CD4-positive, alpha-beta T cell (primary cell): Measurements from ENCODE around the gene CHST6. TPM values are rescaled to one million over a fixed set of nuclear protein-coding genes. Genes with fewer than 3 reads are reported as not detected.

Source experiments
- ATAC-seq: fragments of 200-7000 bp; cut with Tn5 transposase; one replicate; pipeline ENCODE4 v1.10.0; 2022; ENCODE audit warnings: mild to moderate bottlenecking; ENCODE audit not compliant: poor library complexity
- CTCF ChIA-PET: fragments of 350-600 bp; sonication (Branson Sonifier 250); formaldehyde crosslinking; loops from one replicate; lab custom pipeline; 2021; ENCODE audit warnings: antibody characterized with exemption, inconsistent platforms; lab: Charles Lee
- POLR2A ChIA-PET: fragments of 350-600 bp; sonication (Branson Sonifier 250); formaldehyde crosslinking; loops from one replicate; lab custom pipeline; 2021; ENCODE audit warnings: antibody characterized with exemption, inconsistent platforms; lab: Charles Lee
- DNase-seq, 14 experiments: peaks; one replicate each; pipeline ENCODE4 v3.0.0-alpha.2; 2013 to 2020; ENCODE audit warnings: mixed read lengths in 2 of 14
- H3K27ac ChIP-seq, 2 donors: one replicate each; pipeline versions ENCODE4 v1.5.1 to v1.7.0; 2013; ENCODE audit warnings: low read length in 2 of 2, low read depth in 1 of 2, mild to moderate bottlenecking in 1 of 2
- H3K27me3 ChIP-seq, 2 experiments: 1 replicate in 1 of 2; 2 replicates in 1 of 2; pipeline versions ENCODE4 v1.6.1 to v1.7.0; 2013; ENCODE audit warnings: low read length in 2 of 2, control low read depth in 1 of 2, mild to moderate bottlenecking in 1 of 2, moderate library complexity in 1 of 2; ENCODE audit not compliant: insufficient read depth in 2 of 2, control insufficient read depth in 1 of 2
- H3K36me3 ChIP-seq: one replicate; pipeline ENCODE4 v1.6.1; 2013; ENCODE audit warnings: low read length, control low read depth; ENCODE audit not compliant: insufficient read depth
- H3K4me1 ChIP-seq: one replicate; pipeline ENCODE4 v1.6.1; 2013; ENCODE audit warnings: low read length, control low read depth; ENCODE audit not compliant: insufficient read depth
- H3K4me3 ChIP-seq: one replicate; pipeline ENCODE4 v1.5.1; 2013; ENCODE audit warnings: mild to moderate bottlenecking, low read length, moderate library complexity
- H3K9me3 ChIP-seq, 2 experiments: 1 replicate in 1 of 2; 2 replicates in 1 of 2; pipeline versions ENCODE4 v1.6.1 to v1.7.0; 2013; ENCODE audit warnings: low read length in 2 of 2, mild to moderate bottlenecking in 2 of 2, control low read depth in 1 of 2, moderate library complexity in 1 of 2; ENCODE audit not compliant: control insufficient read depth in 1 of 2, insufficient read depth in 1 of 2
- H3K27ac Mint-ChIP-seq: one replicate; pipeline ENCODE4 v1.8.0; 2020; ENCODE audit warnings: mixed read lengths
- H3K27me3 Mint-ChIP-seq: one replicate; pipeline ENCODE4 v1.8.0; 2021; ENCODE audit warnings: mixed read lengths
- H3K36me3 Mint-ChIP-seq: one replicate; pipeline ENCODE4 v1.8.0; 2021; ENCODE audit warnings: low read depth, mixed read lengths
- H3K4me1 Mint-ChIP-seq: one replicate; pipeline ENCODE4 v1.8.0; 2021; ENCODE audit warnings: low read depth, mixed read lengths
- H3K4me3 Mint-ChIP-seq: one replicate; pipeline ENCODE4 v1.8.0; 2020; ENCODE audit warnings: mild to moderate bottlenecking, mixed read lengths
- H3K9me3 Mint-ChIP-seq: one replicate; pipeline ENCODE4 v1.8.0; 2020; ENCODE audit warnings: mixed read lengths
- intact Hi-C, 2 experiments: fragments of 100-400 bp; cut with DNase I in 1 of 2; cut with micrococcal nuclease in 1 of 2; formaldehyde crosslinking; loops; one replicate each; pipeline versions ENCODE4 v1.15.1 to v1.9.0; 2023 to 2025; cut with DNase I, micrococcal nuclease
- total RNA-seq, 174 experiments: library from RNA in 2 of 174; stranded (reverse) in 2 of 174; gene quantifications; one replicate each; pipeline ENCODE4 v1.2.3 and lab custom pipeline; 2021 to 2026
- TF ChIP-seq, protein P1 (sequence below): fragments of 200-600 bp; IDR thresholded peaks from one replicate; pipeline ENCODE4 v1.8.0; 2022; ENCODE audit warnings: antibody characterized with exemption, mild to moderate bottlenecking

Gene CHST6
- total RNA-seq, 2 experiments from 2014 or later = not detected

DNA sequence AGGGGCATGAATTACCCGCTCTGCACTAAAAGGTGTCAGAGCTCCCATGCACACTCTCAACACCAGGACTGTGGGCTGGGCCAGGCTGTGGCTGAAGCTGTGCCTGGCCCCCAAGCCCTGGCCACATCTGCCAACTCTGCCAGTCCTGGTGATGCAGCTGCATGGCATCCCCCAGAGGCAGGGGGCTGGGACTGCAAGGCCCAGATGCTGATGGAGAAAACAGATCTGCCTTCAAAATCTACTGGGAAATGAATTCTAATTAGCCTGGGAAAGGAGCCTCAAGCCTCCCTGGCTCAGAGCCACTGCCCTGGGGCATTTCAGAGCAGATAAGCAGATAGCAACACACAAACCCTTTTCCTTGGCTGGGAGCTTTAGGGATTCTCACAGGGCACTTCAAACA lies 3.4 kb downstream of the CHST6 start:
- TF ChIP-seq, protein P1, sequence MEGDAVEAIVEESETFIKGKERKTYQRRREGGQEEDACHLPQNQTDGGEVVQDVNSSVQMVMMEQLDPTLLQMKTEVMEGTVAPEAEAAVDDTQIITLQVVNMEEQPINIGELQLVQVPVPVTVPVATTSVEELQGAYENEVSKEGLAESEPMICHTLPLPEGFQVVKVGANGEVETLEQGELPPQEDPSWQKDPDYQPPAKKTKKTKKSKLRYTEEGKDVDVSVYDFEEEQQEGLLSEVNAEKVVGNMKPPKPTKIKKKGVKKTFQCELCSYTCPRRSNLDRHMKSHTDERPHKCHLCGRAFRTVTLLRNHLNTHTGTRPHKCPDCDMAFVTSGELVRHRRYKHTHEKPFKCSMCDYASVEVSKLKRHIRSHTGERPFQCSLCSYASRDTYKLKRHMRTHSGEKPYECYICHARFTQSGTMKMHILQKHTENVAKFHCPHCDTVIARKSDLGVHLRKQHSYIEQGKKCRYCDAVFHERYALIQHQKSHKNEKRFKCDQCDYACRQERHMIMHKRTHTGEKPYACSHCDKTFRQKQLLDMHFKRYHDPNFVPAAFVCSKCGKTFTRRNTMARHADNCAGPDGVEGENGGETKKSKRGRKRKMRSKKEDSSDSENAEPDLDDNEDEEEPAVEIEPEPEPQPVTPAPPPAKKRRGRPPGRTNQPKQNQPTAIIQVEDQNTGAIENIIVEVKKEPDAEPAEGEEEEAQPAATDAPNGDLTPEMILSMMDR = no peak
- no peak overlapping the region for H3K4me3 Mint-ChIP-seq
- no peak for DNase-seq
- no peak overlapping the region for H3K27ac Mint-ChIP-seq
- peaks cover 9% of the 10 kb centered on the region for H3K4me1 Mint-ChIP-seq
- H3K36me3 Mint-ChIP-seq = no peaks in the 10 kb centered on the region
- no peak for ATAC-seq
- peaks cover 0 to 7% of the 10 kb centered on the region in 2 experiments for H3K9me3 ChIP-seq
- peaks cover 47% of the 10 kb centered on the region for H3K27me3 Mint-ChIP-seq
- intact Hi-C loops = no loop called here
- CTCF ChIA-PET = no interaction called here
- H3K27ac ChIP-seq = no peak overlapping the region
- no peaks in the 10 kb centered on the region for H3K9me3 Mint-ChIP-seq
- peaks cover 8% of the 10 kb centered on the region for H3K4me1 ChIP-seq
- no peaks in the 10 kb centered on the region for H3K36me3 ChIP-seq
- H3K4me3 ChIP-seq = no peak overlapping the region
- POLR2A ChIA-PET = no interaction called here
- H3K27me3 ChIP-seq = peaks cover 22 to 23% of the 10 kb centered on the region in 2 experiments

DNA sequence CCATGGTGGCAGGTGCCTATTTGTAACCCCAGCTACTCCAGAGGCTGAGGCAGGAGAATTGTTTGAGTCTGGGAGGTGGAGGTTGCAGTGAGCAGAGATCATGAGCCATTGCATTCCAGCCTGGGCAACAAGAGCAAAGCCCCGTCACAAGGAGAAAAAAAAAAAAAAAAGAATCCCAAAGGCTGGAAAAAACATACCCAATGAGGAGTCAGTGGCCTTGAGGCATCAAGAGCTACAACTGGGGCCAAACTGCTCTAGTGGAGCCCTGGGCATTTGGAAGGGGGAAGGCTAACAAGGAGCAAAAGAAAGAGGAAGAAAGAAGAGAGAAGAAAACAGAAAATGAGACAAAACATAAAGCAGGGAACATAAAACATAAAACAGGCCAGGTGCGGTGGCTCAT lies 6.9 kb downstream of the CHST6 start:
- Histone ChIP-seq H3K4me1 (no peaks in the 10 kb centered on the region), H3K27ac (no peak overlapping the region), H3K36me3 (no peaks in the 10 kb centered on the region), H3K27me3 (peaks cover 7 to 8% of the 10 kb centered on the region in 2 experiments), H3K4me3 (no peak overlapping the region), H3K9me3 (no peaks in the 10 kb centered on the region)
- no peak for DNase-seq
- Mint-ChIP-seq H3K36me3 (no peaks in the 10 kb centered on the region), H3K4me3 (no peak overlapping the region), H3K27me3 (peaks cover 38% of the 10 kb centered on the region), H3K27ac (no peak overlapping the region), H3K9me3 (no peaks in the 10 kb centered on the region), H3K4me1 (no peaks in the 10 kb centered on the region)
- ChIA-PET CTCF (no interaction called here), POLR2A (no interaction called here)
- TF ChIP-seq, protein P1 = no peak
- intact Hi-C loops = no loop called here
- no peak for ATAC-seq

DNA sequence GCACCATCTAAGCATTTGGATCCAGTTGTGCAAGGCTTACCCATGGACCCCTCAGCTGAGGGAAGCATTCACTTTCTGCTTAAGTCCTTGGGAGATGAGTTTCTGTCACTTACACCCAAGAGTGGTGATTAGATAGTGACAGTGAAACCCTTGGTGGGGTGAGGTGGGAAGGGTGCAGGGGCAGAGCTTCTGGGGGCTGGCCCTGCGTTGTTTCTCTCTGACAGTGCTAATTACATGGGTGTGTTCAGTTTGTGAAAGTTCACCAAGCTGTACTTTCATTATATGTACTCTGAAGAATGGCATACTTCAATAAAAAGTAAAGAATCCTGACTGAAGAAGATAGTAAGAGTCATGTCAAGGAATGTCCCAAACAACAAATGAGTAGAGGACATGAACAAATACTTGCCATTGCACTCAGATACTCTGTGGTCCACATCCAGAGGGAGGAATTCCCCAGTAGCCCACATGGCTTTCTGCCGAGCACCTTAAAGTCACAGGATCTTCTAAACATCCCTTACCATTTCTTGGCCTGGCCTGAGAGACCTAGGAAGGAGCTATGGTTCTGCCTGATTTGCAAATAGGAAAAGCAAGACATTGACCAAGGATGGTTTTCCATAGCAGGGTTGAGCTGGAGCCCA lies 8.4 kb downstream of the CHST6 start:
- H3K4me3 Mint-ChIP-seq = no peak overlapping the region
- H3K27me3 Mint-ChIP-seq = peaks cover 28% of the 10 kb centered on the region
- H3K27me3 ChIP-seq = no peaks in the 10 kb centered on the region
- ChIA-PET CTCF (interaction anchor here (1.4 kb wide), 1 partner anchor 16 kb away, joined by 3 read pairs; no protein-coding TSS in a partner anchor), POLR2A (no interaction called here)
- H3K4me1 ChIP-seq = no peaks in the 10 kb centered on the region
- no peak overlapping the region for H3K4me3 ChIP-seq
- H3K4me1 Mint-ChIP-seq = no peaks in the 10 kb centered on the region
- intact Hi-C loops = no loop called here
- TF ChIP-seq, protein P1 = no peak
- ATAC-seq (no peak), DNase-seq (no peak)
- H3K27ac Mint-ChIP-seq = no peak overlapping the region
- H3K9me3 Mint-ChIP-seq = no peaks in the 10 kb centered on the region
- H3K9me3 ChIP-seq = no peaks in the 10 kb centered on the region
- no peaks in the 10 kb centered on the region for H3K36me3 Mint-ChIP-seq
- no peaks in the 10 kb centered on the region for H3K36me3 ChIP-seq
- H3K27ac ChIP-seq = no peak overlapping the region
